ENCODE measurements around the gene RPL13. TPM values are rescaled to one million over a fixed set of nuclear protein-coding genes. Genes with fewer than 3 reads are reported as not detected.

The RPL13 gene
- total and polyA plus RNA-seq, 2 of the 13 experiments (the other 11 are each of a cell fraction or from before 2014, with no cell fraction given): 2,988 to 4,411 TPM

DNA sequence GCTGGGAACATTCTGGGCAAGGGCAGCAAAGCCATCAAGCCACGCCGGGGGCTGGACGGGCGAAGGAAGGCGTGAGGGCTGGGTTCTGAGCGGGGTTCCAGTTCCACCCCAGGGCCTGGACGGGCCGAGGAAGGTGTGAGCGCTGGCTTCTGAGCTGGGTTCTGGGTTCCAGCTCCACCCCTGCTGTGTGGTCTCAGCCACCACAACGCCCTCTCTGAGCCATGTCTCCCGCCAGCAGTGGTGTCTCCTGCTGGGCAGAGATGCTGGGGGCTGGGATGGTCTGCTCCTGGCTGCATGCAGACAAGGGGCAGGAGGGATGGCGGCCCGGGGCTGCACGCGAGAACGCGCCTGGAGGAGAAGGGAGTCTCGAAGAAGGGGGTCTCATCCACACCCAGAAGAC is 11.2 kb downstream of the RPL13 start (continued):
- TF ChIP-seq MLXIP (CRISPR knock-in tag; IDR thresholded peaks at IDR 0.05; ENCODE audit: borderline replicate concordance) (no peak), ZNF773 (CRISPR knock-in tag; IDR thresholded peaks at IDR 0.05; ENCODE audit: borderline replicate concordance) (0 out of 2 replicates have a peak, but pooled peaks have one; percentile 19), ZNF572 (CRISPR knock-in tag; IDR thresholded peaks at IDR 0.05) (0 out of 2 replicates have a peak, but pooled peaks have one; percentile 49), ATF7 (IDR thresholded peaks at IDR 0.05) (no peak), ATF7 (CRISPR knock-in tag; IDR thresholded peaks at IDR 0.05) (no peak), ZNF274 (CRISPR knock-in tag; IDR thresholded peaks at IDR 0.05) (0 out of 2 replicates have a peak, but pooled peaks have one; percentile 16), ZNF44 (CRISPR knock-in tag; IDR thresholded peaks at IDR 0.05) (0 out of 2 replicates have a peak, but pooled peaks have one; percentile 51), ZBTB33 (CRISPR knock-in tag; IDR thresholded peaks at IDR 0.05) (peak; percentile 58; the same call in 1 of the 2 replicates), ADNP (CRISPR knock-in tag; IDR thresholded peaks at IDR 0.05) (peak; percentile 52; the same call in 1 of the 2 replicates), SPEN (CRISPR knock-in tag; IDR thresholded peaks at IDR 0.05; ENCODE audit: low read depth) (peak; percentile 13; the same call in 1 of the 2 replicates), ZFP36 (IDR thresholded peaks at IDR 0.05; ENCODE audit: borderline replicate concordance, low read depth, low read length, partially characterized antibody) (peak; percentile 54), BCL3 (CRISPR knock-in tag; IDR thresholded peaks at IDR 0.05) (0 out of 2 replicates have a peak, but pooled peaks have one; percentile 19)
